Gastroesophageal sphincter (tissue), 4 donors: ENCODE measurements around the gene ILK. TPM values are rescaled to one million over a fixed set of nuclear protein-coding genes. Genes with fewer than 3 reads are reported as not detected.

Experiments used
- ATAC-seq: fragments of 150-250 bp; one replicate; pipeline ENCODE4 v1.9.1; 2016; ENCODE audit warnings: mild to moderate bottlenecking, moderate library complexity
- H3K27ac ChIP-seq, 4 donors: fragments of 200-600 bp; sonication (generic) in 3 of 4; 1 replicate in 3 of 4; 2 replicates in 1 of 4; pipeline ENCODE4 v1.5.1; 2016 to 2019
- H3K27me3 ChIP-seq: fragments of 200-600 bp; sonication (generic); one replicate; pipeline ENCODE4 v1.5.1; 2019
- H3K36me3 ChIP-seq, 2 donors: fragments of 200-600 bp; sonication (generic); one replicate each; pipeline ENCODE4 v1.5.1; 2019; ENCODE audit warnings: control low read depth in 1 of 2
- H3K4me1 ChIP-seq, 3 donors: fragments of 200-600 bp; sonication (generic); 1 replicate in 2 of 3; 2 replicates in 1 of 3; pipeline ENCODE4 v1.5.1; 2016 to 2019; ENCODE audit warnings: control low read depth in 2 of 3
- H3K4me3 ChIP-seq, 2 donors: fragments of 200-600 bp; sonication (generic); one replicate each; pipeline ENCODE4 v1.5.1; 2019; ENCODE audit warnings: mild to moderate bottlenecking in 1 of 2, moderate library complexity in 1 of 2
- H3K9me3 ChIP-seq, 3 donors: fragments of 200-600 bp; sonication (generic); one replicate each; pipeline ENCODE4 v1.5.1; 2017 to 2019; ENCODE audit warnings: control low read depth in 2 of 3
- CTCF ChIP-seq, 4 experiments: fragments of 200-600 bp in 2 of 4; fragments of 450-650 bp in 2 of 4; sonication (generic) in 1 of 4; IDR thresholded peaks; one replicate each; pipeline ENCODE4 v1.5.1; 2017 to 2019; ENCODE audit warnings: antibody characterized with exemption in 4 of 4, mild to moderate bottlenecking in 2 of 4, moderate library complexity in 2 of 4
- EP300 ChIP-seq: sonication (generic); formaldehyde crosslinking; IDR thresholded peaks from one replicate; pipeline ENCODE4 v1.6.1; 2017; ENCODE audit warnings: antibody characterized with exemption, mild to moderate bottlenecking
- POLR2A ChIP-seq, 2 donors: fragments of 450-650 bp; IDR thresholded peaks; one replicate each; pipeline ENCODE4 v1.6.1; 2017; ENCODE audit warnings: antibody characterized with exemption in 2 of 2, mild to moderate bottlenecking in 2 of 2, moderate library complexity in 1 of 2
- POLR2AphosphoS5 ChIP-seq: sonication (generic); formaldehyde crosslinking; IDR thresholded peaks from one replicate; pipeline ENCODE4 v1.6.1; 2017; ENCODE audit warnings: antibody characterized with exemption
- WGBS, 2 donors: methylation state at CpG; one replicate each; pipeline ENCODE4 v1.1.5; 2018; ENCODE audit warnings: low coverage in 1 of 2; 5-methylcytosine and 5-hydroxymethylcytosine counted together
- total RNA-seq, 4 donors: library from RNA; depleted of rRNA; stranded (reverse); fragments of >200 nt; gene quantifications; one replicate each; pipeline ENCODE4 v1.1.0, GENCODE V29; 2016

ILK gene
- total RNA-seq, 4 donors from 2014 or later = 395 to 658 (median 466) TPM

GRCh38 chr11:6557761-6558674 lies 45.6 kb upstream of the ILK start:
- WGBS, 2 donors = 100% methylated on average over 2 to 4 of the region's 14 CpGs
- no peak for ATAC-seq
- Histone ChIP-seq H3K4me1 (no peaks in the 10 kb centered on the region), H3K9me3 (no peaks in the 10 kb centered on the region), H3K4me3 (no peak overlapping the region), H3K27ac (no peak overlapping the region), H3K27me3 (no peaks in the 10 kb centered on the region), H3K36me3 (peaks cover 0 to 38% of the 10 kb centered on the region in 2 donors)
- TF ChIP-seq POLR2A (IDR thresholded peaks at IDR 0.05) (no peak), POLR2AphosphoS5 (no peak), CTCF (IDR thresholded peaks at IDR 0.05) (no peak), EP300 (no peak)

- H3K27me3 ChIP-seq = no peaks in the 10 kb centered on the region
- no peaks in the 10 kb centered on the region for H3K9me3 ChIP-seq
- 100% methylated on average over 1 of the region's 1 CpG; no CpG with 5 or more reads in 1 of the 2 donors for WGBS, 2 donors
- H3K36me3 ChIP-seq = peaks cover 0 to 51% of the 10 kb centered on the region in 2 donors
- H3K4me1 ChIP-seq = no peaks in the 10 kb centered on the region
- TF ChIP-seq CTCF (IDR thresholded peaks at IDR 0.05) (no peak), POLR2AphosphoS5 (no peak)
- no peak overlapping the region for H3K27ac ChIP-seq
- no peak for ATAC-seq
- no peak overlapping the region for H3K4me3 ChIP-seq
Measured at GRCh38 chr11:6559369-6559768, 44.2 kb upstream of the ILK start.

GRCh38 chr11:6561288-6561687 lies 42.3 kb upstream of the ILK start:
- peaks cover 0 to 62% of the 10 kb centered on the region in 2 donors for H3K36me3 ChIP-seq
- no peak for ATAC-seq
- 92 to 93% methylated on average over 3 of the region's 3 CpGs for whole genome bisulfite sequencing, 2 donors

GRCh38 chr11:6563121-6563619 lies 40.4 kb upstream of the ILK start:
- Histone ChIP-seq H3K27ac (no peak overlapping the region), H3K4me1 (peaks cover 0 to 2% (median 0%) of the 10 kb centered on the region in 3 donors), H3K27me3 (no peaks in the 10 kb centered on the region), H3K9me3 (no peaks in the 10 kb centered on the region), H3K36me3 (peaks cover 0 to 64% of the 10 kb centered on the region in 2 donors), H3K4me3 (no peak overlapping the region)
- TF ChIP-seq EP300 = no peak
- no peak for TF ChIP-seq CTCF (IDR thresholded peaks at IDR 0.05)
- no peak for TF ChIP-seq POLR2AphosphoS5
- TF ChIP-seq POLR2A (IDR thresholded peaks at IDR 0.05) = no peak
- ATAC-seq = no peak
- no CpG with 5 or more reads among the region's 4 CpGs for WGBS, 2 donors

More at GRCh38 chr11:6561288-6561687, 42.3 kb upstream of the ILK start:
- Histone ChIP-seq H3K27me3 (no peaks in the 10 kb centered on the region), H3K9me3 (no peaks in the 10 kb centered on the region), H3K4me1 (no peaks in the 10 kb centered on the region), H3K4me3 (no peak overlapping the region), H3K27ac (no peak overlapping the region)
- TF ChIP-seq EP300 = no peak
- no peak for TF ChIP-seq POLR2A (IDR thresholded peaks at IDR 0.05)
- TF ChIP-seq CTCF (IDR thresholded peaks at IDR 0.05) = no peak
- TF ChIP-seq POLR2AphosphoS5 = no peak

DNA sequence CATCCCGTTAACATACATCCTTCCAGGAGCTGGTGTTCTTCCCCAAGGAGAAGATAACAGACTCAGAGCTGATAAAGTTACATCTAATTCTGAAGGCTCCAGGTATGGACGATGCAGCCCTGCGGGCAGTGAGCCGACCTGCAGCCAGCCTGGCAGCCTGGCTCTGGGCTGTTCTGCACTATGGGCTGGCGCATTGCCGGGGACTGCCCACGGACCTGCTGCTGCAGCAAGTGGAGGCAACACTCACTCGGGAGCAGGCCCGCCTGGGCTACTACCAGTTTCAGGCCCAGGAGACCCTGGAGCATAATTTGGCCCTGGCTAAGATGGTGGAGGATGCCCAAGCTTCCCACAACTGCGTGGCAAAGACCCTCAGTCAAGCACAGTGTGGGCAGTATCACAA lies 39.9 kb upstream of the ILK start:
- peaks cover 0 to 7% (median 0%) of the 10 kb centered on the region in 3 donors for H3K4me1 ChIP-seq
- TF ChIP-seq POLR2AphosphoS5 (no peak), POLR2A (IDR thresholded peaks at IDR 0.05) (no peak), EP300 (no peak)
- no peaks in the 10 kb centered on the region for H3K9me3 ChIP-seq
- no peaks in the 10 kb centered on the region for H3K27me3 ChIP-seq
- H3K4me3 ChIP-seq = no peak overlapping the region
- no peak overlapping the region for H3K27ac ChIP-seq
- peaks cover 0 to 59% of the 10 kb centered on the region in 2 donors for H3K36me3 ChIP-seq
- 73% methylated on average over 4 of the region's 10 CpGs; no CpG with 5 or more reads in 1 of the 2 donors for WGBS, 2 donors
- no peak for ATAC-seq
